VCaP (cell line): Measurements from ENCODE around the gene CRACDL.
A peak's percentile ranks its signal among the peaks of the same experiment; 100 is the strongest.

Source experiments
- H3K27ac ChIP-seq: fragments of 450-650 bp; 2 replicates; pipeline ENCODE4 v1.5.1; 2017
- TF ChIP-seq, protein P1 (sequence below): fragments of 450-650 bp; conservative IDR thresholded peaks from 2 replicates; pipeline ENCODE4 v1.5.1; 2017; ENCODE audit warnings: mild to moderate bottlenecking, moderate library complexity

The CRACDL gene

DNA sequence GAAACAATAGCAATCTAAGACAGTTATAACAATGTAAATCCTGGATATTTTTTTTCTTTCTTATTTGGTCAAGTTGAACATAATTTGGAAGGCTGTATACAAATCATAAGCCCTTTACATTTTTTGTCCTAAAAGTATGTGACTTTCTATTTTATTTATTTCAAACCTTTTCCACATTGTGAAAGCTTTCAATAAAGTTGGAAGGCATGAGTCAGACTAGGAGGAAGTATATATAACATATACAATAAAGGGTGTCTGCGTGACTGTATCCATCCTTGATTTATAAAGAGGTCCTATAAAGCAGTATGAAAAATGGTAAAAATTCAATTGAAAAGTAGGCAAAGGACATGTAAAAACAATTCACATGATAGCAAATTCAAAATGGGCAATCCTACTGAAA, 44.4 kb downstream of the CRACDL start:
- TF ChIP-seq, protein P1, sequence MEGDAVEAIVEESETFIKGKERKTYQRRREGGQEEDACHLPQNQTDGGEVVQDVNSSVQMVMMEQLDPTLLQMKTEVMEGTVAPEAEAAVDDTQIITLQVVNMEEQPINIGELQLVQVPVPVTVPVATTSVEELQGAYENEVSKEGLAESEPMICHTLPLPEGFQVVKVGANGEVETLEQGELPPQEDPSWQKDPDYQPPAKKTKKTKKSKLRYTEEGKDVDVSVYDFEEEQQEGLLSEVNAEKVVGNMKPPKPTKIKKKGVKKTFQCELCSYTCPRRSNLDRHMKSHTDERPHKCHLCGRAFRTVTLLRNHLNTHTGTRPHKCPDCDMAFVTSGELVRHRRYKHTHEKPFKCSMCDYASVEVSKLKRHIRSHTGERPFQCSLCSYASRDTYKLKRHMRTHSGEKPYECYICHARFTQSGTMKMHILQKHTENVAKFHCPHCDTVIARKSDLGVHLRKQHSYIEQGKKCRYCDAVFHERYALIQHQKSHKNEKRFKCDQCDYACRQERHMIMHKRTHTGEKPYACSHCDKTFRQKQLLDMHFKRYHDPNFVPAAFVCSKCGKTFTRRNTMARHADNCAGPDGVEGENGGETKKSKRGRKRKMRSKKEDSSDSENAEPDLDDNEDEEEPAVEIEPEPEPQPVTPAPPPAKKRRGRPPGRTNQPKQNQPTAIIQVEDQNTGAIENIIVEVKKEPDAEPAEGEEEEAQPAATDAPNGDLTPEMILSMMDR, result no peak
- no peak overlapping the region for H3K27ac ChIP-seq

DNA sequence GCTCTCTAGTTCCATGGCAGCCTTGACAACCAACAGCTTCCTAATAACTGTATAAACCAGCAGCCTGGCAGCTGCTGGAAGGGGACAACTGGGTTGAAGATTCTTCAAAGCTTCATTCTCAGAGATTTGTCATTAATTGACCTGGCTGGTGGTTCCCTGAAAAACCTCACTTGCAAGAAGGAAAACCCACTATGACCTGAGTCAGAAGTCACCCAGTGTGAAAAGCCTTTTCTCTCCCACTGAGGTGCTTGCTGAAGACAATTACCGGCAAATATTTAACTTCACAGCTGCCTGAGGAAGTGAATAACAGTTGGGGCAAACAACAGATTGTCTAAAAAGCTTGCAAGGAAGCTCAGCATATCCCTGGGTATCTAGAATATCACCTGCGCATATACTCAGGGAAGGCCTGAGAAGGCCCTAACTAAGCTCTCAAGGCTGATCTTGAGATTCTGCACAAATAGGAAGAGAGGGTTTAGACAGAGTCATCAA, 49.9 kb downstream of the CRACDL start:
- peak overlapping the region; percentile 13; the same call in 1 of the 2 replicates for H3K27ac ChIP-seq
- TF ChIP-seq, protein P1, result no peak

DNA sequence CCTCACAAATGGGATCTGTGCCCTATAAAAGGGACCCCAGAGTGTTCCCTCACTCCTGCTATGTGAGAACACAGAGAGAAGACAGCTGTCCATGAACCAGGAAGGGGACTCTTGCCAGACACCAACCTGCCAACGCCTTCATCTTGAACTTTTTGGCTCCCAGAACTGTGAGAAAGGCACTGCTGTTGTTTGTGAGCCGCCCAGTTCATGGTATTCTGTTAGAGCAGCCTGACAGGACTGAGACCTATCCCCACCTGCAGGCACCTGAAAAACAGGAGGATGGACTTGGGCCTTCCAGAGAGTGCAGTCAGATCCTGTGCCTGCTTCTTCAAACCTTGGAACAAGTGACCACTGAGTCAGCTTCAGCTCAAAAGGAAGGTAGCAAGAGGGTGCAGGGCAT, 51.4 kb downstream of the CRACDL start:
- TF ChIP-seq, protein P1, result no peak
- no peak overlapping the region for H3K27ac ChIP-seq

DNA sequence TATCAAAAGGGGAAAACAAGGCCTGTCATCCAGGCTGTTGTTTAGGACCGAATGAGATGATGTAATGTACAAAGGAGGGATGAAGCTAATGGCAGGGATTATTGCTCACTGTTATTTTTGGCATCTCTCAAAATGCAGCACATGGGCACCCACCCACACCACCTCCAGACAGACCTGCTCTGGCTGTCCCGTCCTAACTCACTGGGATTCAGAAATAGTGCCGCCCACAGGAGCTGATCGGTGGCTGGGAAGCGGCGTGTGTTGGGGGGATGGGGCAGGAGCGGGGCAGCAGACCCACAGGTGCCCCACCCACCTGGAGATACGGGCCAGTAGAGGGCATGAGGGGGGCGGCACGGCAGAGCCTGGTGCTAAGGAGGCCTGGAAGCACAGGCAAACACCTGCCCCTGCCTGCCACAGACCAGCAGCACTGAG, 52.2 kb downstream of the CRACDL start:
- H3K27ac ChIP-seq, result no peak overlapping the region
- TF ChIP-seq, protein P1, result no peak

DNA sequence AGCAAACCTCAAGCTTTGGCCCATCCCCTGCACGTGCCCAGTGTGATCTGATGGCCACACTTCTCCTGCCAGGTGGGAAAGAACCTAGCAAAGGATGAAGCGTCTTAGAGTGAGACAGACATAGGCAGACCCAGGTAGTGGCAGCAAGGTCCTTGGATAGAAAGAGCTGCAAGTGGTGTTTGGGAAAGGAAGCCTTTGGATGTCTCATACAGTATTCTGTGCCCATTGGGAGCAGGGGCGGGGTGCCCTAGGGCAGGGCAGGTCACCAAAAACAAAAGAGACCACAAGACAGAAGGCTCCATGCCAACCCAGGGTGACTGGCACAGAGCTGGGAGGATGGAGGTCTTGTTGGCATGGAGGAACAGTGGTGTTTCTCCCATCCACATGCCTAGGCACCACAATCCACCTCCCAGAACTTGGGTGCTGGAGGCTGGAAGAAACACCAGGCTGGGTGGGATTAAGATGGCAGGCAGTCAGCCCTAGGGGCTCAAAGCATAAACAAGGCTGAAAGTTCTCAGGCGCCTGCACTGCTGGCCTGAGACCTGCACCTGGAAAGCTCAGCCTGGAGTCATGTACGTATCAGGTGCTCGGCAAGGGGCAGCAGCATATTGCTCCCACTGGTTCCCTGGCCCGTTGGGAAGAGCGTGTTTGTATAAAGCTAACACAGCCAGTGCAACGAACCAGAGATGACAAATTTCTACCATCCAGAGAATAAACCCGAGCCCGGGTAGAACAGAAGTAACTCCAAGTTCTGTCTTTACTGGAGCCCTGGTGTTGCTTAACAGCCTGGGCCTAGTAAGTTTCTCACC, 52.9 kb downstream of the CRACDL start:
- TF ChIP-seq, protein P1, result no peak
- H3K27ac ChIP-seq, result no peak overlapping the region

DNA sequence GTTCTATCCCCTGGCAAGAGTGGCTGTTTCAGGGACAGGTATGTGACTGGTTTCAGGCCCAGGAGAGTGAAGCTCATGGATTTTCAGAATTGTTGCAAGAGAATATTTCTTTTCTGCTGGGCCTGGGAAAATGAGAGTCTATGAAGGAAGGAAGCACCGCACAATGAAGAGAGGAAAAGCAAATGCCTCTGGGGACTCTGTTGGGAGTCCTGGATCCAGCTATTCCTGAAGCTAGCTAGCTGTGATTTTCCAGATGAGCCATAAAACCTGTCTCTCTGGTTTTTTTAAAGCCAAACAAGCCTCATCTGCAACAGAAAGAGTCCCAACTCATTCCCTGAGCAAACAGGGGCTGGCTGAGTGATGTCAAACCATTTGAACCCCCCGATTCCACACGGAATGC, 53.7 kb downstream of the CRACDL start:
- H3K27ac ChIP-seq, result no peak overlapping the region
- TF ChIP-seq, protein P1, result no peak

DNA sequence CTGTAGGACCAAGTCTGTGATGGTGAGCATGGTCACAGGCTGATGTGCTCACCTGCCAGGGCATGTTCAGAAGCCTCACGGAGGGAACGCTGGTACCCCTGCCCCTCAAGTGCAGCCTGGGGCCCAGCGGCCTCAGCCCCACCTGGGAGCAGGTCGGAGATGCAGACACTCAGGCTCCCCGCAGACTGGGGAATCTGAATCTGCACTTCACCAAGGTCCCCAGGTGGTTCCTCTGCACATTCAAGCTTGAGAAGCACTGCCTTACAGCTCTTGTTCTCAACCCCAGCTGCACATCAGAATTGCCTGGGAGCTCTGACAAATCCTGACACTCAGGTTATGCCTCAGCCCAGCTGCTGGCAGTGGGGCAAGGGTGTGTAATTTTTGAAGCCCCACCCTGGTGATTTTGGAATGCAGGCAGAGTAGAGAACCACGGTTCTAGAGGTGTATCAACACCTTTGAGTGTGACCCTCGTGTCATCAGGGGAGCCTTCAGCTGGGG, 54.8 kb downstream of the CRACDL start:
- TF ChIP-seq, protein P1, result no peak
- H3K27ac ChIP-seq, result no peak overlapping the region
